BJ (cell line): Measurements from ENCODE around the gene SH2D1B. TPM values are rescaled to one million over a fixed set of nuclear protein-coding genes. Genes with fewer than 3 reads are reported as not detected.

Experiments
- CTCF ChIA-PET: fragments of 350-600 bp; formaldehyde crosslinking; extraction: SDS; loops from one replicate; lab custom pipeline; 2021; ENCODE audit warnings: antibody characterized with exemption, inconsistent platforms; lab: Yijun Ruan, JAX
- POLR2A ChIA-PET: fragments of 300-600 bp; sonication (Branson Sonifier 250); formaldehyde crosslinking; extraction: SDS; loops from one replicate; lab custom pipeline; 2021; ENCODE audit warnings: antibody characterized with exemption; lab: Charles Lee
- DNase-seq: peaks from one replicate; pipeline ENCODE4 v3.0.0-alpha.2; 2011; ENCODE audit warnings: low read depth
- H3K27me3 ChIP-seq: 2 replicates; pipeline ENCODE4 v1.6.0; 2011; ENCODE audit warnings: low read length; ENCODE audit not compliant: control insufficient read depth, insufficient read depth
- H3K36me3 ChIP-seq: 2 replicates; pipeline ENCODE4 v1.5.1; 2011; ENCODE audit warnings: low read length; ENCODE audit not compliant: control insufficient read depth, insufficient read depth
- H3K4me3 ChIP-seq: 2 replicates; pipeline ENCODE4 v1.5.1; 2011; ENCODE audit warnings: low read depth, mild to moderate bottlenecking, control low read depth, low read length
- polyA plus RNA-seq: library from polyadenylated mRNA; depleted of rRNA; stranded (reverse); fragments of >200 nt; gene quantifications from 2 replicates; pipeline ENCODE4 v1.2.3, GENCODE V29; 2011
- TF ChIP-seq, protein P1 (sequence below): IDR thresholded peaks from 2 replicates; pipeline ENCODE4 v1.5.1; 2011; ENCODE audit warnings: low read depth, mild to moderate bottlenecking, control low read depth, inconsistent platforms, low read length, moderate library complexity; ENCODE audit not compliant: insufficient read depth

SH2D1B gene
- polyA plus RNA-seq, 1 experiment: not detected

DNA sequence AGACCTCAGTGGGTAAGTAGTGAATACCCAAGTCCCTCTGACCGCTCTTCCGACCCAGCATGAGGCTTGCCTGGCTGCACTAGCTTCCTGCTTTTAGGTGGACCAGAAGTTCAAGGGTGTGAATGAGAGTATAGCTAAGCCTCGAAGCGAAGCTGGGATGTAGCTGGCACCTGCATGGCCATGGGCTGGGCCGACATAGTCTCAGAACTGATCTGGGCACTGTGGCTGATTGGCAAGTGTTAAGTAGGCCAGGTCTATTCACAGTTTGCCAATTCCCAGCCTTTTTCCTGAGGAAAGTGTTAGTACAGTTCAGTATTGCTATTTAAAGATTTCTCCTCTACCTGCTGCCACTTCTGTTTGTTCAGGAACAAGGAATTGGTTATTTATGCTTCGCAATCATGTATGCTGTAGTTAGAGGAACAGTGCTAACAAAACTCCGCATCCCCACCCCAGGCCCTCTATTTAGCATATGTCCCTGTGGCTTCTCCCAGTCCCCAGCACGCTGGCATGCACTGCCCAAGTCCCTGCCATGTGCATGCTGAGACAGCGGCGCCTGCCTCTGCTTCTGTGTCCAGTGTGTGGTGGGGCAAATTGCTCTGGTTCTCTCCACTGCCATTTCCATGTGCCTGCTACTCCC lies 51.6 kb downstream of the SH2D1B start:
- no peak overlapping the region for H3K4me3 ChIP-seq

DNA sequence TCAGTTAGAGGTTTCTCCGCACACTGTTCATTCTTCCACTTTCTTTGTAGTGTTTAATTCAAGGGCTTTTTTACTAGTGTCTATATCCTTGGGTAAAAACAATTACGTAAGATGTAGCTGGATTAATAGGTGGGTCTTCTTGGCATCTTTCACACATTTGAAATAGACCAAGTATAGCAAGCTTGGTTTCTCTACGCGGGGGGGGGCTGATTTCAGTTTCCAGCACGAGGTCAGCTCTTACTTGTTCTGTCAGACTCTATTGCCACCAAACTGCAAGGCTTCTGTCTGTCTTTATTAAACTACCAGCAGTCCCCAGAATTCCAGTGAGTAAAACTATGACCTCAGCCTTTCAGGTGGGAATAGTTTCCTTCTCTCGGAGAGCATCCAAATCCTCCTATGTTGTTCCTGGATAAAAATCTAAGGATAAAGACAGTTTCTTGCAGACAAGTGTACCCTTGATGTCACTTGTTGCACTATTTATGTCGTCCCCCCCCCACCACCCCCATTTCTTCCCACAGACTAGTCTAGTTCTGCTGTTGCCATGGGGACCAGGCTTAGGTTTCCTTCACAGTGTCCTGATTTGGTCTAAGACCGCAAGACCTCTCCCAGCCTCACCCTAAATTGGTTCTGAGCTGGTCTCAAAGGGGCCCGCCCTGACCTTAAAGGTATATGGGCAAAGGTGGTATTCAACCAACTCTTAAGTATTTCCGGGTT lies 52.3 kb downstream of the SH2D1B start:
- POLR2A ChIA-PET: interaction anchor here (0.5 kb wide), 1 partner anchor 23 kb away, joined by 3 read pairs; no protein-coding TSS in a partner anchor
- H3K27me3 ChIP-seq: no peaks in the 10 kb centered on the region; the same call in 1 of the 2 replicates
- TF ChIP-seq, protein P1, sequence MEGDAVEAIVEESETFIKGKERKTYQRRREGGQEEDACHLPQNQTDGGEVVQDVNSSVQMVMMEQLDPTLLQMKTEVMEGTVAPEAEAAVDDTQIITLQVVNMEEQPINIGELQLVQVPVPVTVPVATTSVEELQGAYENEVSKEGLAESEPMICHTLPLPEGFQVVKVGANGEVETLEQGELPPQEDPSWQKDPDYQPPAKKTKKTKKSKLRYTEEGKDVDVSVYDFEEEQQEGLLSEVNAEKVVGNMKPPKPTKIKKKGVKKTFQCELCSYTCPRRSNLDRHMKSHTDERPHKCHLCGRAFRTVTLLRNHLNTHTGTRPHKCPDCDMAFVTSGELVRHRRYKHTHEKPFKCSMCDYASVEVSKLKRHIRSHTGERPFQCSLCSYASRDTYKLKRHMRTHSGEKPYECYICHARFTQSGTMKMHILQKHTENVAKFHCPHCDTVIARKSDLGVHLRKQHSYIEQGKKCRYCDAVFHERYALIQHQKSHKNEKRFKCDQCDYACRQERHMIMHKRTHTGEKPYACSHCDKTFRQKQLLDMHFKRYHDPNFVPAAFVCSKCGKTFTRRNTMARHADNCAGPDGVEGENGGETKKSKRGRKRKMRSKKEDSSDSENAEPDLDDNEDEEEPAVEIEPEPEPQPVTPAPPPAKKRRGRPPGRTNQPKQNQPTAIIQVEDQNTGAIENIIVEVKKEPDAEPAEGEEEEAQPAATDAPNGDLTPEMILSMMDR: no peak
- H3K4me3 ChIP-seq: no peak overlapping the region
- H3K36me3 ChIP-seq: no peaks in the 10 kb centered on the region
- no peak for DNase-seq
- CTCF ChIA-PET: interaction anchor here (0.6 to 0.9 kb wide), 4 partner anchors 32 to 290 kb away, joined by 3 to 4 read pairs (median 4); no protein-coding TSS in a partner anchor

More for the DNA sequence above, 51.6 kb downstream of the SH2D1B start:
- CTCF ChIA-PET: interaction anchor here (0.6 to 0.7 kb wide), 2 partner anchors 44 to 290 kb away, joined by 4 read pairs; no protein-coding TSS in a partner anchor
- H3K27me3 ChIP-seq: no peaks in the 10 kb centered on the region; the same call in 1 of the 2 replicates
- TF ChIP-seq, protein P1: no peak
- POLR2A ChIA-PET: no interaction called here
- DNase-seq: no peak
- no peaks in the 10 kb centered on the region for H3K36me3 ChIP-seq

DNA sequence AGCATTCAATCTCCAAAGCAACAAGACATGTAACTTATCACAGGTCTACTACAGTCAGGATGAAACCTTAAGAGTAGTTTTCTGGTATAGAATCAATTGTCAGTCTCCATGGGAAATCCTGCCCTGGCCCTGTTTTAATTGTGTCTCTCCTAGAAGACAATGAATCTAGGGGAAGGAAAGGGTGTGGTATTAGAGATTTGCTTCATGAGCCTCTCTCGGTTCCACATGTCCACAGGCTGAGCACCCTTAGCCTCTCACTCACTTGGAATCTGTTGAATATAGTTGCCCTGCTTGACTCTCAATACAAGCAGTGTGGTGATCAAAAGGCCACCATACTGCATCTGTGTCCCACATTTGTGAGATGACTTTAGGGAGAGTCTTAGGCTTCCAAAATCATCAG lies 53.0 kb downstream of the SH2D1B start:
- DNase-seq: no peak
- ChIA-PET CTCF (interaction anchor here (0.9 kb wide), 1 partner anchor 32 kb away, joined by 3 read pairs; no protein-coding TSS in a partner anchor), POLR2A (no interaction called here)

DNA sequence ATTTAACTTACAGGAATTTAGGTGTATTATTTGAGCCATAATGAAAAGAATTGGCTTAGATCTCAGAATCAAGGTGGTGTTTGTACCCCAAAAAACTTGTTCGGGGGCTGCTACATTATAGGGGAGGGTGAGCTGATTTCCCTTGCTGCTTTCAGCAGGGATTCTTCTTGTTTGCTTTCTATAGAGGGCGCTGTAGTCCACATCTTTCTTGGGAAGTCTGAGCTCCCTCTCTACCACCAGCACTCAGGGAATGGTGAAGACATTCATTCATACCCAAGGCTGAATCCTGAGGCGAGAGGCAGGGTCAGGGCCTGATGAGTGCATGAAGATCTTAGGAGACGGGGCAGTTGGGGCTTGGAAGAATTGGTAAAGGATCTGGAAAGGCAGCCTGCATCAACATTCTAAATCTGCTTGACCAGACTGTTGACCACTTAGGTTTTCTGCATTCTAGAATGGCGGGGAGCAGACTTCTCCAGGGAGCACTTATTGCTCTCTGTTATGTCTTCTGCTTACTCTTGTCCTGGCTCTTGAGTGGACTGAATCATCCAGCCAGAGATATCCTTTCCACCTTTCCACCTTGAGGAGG lies 54.2 kb downstream of the SH2D1B start:
- ChIA-PET CTCF (interaction anchor here (0.6 to 3.3 kb wide), 19 partner anchors 8 to 443 kb away, joined by 3 to 35 read pairs (median 4); no protein-coding TSS in a partner anchor), POLR2A (no interaction called here)
- H3K4me3 ChIP-seq: no peak overlapping the region
- H3K36me3 ChIP-seq: no peaks in the 10 kb centered on the region
- TF ChIP-seq, protein P1: peak; percentile 54
- no peak for DNase-seq
- no peaks in the 10 kb centered on the region; the same call in 1 of the 2 replicates for H3K27me3 ChIP-seq

More for the DNA sequence above, 53.0 kb downstream of the SH2D1B start:
- Histone ChIP-seq H3K27me3 (no peaks in the 10 kb centered on the region; the same call in 1 of the 2 replicates), H3K36me3 (no peaks in the 10 kb centered on the region), H3K4me3 (no peak overlapping the region)
- TF ChIP-seq, protein P1: no peak
